ENCODE measurements around the gene LDLRAD3. TPM values are rescaled to one million over a fixed set of nuclear protein-coding genes. Genes with fewer than 3 reads are reported as not detected.

Gene LDLRAD3
- total and polyA plus RNA-seq, 3 donors from 2014 or later: 7.1 to 14.6 (median 12.0) TPM

DNA sequence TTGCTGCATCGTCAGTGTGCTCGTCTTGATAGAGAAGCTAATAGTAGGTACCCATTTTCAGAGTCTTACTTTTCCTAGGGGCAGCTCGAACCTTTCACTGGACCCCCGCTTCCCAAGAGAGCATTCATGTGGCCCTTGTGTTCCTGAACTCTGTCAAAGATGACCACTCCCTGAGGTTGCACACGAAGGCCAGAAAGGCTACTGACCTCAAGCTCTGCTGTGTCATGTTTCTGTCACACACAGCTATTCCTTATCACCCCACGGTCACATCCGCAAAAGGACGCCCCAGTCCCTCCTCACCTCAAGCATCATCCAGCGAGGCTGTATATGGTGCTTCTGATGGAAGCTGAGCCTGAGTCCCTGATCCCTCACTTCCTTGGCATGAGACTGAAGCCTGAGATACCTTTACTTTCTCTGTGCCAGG, 171.5 kb downstream of the LDLRAD3 start:
- intact Hi-C loops (cut with DNase I; ENCODE audit: low total_unique reads): no loop called here
- TF ChIP-seq, protein P1, sequence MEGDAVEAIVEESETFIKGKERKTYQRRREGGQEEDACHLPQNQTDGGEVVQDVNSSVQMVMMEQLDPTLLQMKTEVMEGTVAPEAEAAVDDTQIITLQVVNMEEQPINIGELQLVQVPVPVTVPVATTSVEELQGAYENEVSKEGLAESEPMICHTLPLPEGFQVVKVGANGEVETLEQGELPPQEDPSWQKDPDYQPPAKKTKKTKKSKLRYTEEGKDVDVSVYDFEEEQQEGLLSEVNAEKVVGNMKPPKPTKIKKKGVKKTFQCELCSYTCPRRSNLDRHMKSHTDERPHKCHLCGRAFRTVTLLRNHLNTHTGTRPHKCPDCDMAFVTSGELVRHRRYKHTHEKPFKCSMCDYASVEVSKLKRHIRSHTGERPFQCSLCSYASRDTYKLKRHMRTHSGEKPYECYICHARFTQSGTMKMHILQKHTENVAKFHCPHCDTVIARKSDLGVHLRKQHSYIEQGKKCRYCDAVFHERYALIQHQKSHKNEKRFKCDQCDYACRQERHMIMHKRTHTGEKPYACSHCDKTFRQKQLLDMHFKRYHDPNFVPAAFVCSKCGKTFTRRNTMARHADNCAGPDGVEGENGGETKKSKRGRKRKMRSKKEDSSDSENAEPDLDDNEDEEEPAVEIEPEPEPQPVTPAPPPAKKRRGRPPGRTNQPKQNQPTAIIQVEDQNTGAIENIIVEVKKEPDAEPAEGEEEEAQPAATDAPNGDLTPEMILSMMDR (IDR thresholded peaks at IDR 0.05): no peak
- no peak for TF ChIP-seq POLR2A (IDR thresholded peaks at IDR 0.05)
- 95 to 98% methylated on average over 9 of the region's 9 CpGs for WGBS, 2 donors

DNA sequence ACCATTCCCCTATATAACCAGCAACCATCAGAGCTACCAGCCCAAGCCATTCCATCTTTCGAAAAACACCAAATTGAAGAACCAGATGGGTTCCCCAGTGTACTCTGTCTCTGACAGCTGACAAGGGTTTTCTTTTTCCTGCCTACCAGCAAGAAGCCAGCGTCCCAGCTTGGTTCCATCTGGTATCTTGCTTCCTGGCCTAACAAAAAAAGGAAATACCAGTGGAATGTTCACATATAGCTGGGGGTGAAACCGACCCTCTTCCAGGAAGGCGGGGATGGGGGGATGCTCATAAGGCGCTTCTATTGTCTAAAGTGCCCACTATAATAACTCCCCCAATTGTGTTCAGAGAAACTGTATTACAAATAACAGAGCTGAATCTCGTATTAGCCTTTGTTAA, 172.3 kb downstream of the LDLRAD3 start:
- no peak overlapping the region for H3K27ac ChIP-seq
- H3K4me1 ChIP-seq: peaks cover 9% of the 10 kb centered on the region
- H3K36me3 ChIP-seq (ENCODE audit: low read depth, missing control alignments): no peaks in the 10 kb centered on the region
- no peak for TF ChIP-seq POLR2A (IDR thresholded peaks at IDR 0.05)
- TF ChIP-seq, protein P1 (IDR thresholded peaks at IDR 0.05): no peak
- WGBS, 2 donors: 84 to 90% methylated on average over 6 of the region's 6 CpGs
- no peak overlapping the region for H3K4me3 ChIP-seq
- intact Hi-C loops (cut with DNase I; ENCODE audit: low total_unique reads): no loop called here
- DNase-seq: no peak
- no peaks in the 10 kb centered on the region for H3K27me3 ChIP-seq
- no peaks in the 10 kb centered on the region for H3K9me3 ChIP-seq

More for the DNA sequence above, 171.5 kb downstream of the LDLRAD3 start:
- DNase-seq: no peak
- Histone ChIP-seq H3K36me3 (ENCODE audit: low read depth, missing control alignments) (no peaks in the 10 kb centered on the region), H3K4me1 (peaks cover 9% of the 10 kb centered on the region), H3K27ac (no peak overlapping the region), H3K27me3 (no peaks in the 10 kb centered on the region), H3K9me3 (no peaks in the 10 kb centered on the region), H3K4me3 (no peak overlapping the region)

DNA sequence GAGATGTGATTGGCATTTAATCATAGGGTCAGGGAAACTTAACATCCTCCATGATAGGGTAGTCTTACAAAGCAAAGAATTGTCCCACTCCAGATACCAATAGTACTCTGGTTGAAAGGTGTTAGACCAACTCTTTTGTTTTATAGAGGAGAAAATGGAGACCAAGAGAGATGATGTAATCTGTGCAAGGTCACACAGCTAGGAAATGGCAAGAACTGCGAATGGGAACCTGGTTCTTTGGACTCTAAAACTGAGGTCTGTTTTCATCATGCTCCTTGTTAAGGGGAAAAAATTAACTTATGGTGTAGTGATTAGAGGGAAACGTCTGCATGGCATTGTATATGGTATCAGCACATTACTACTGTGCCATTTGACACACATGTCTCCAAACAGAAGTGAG, 174.2 kb downstream of the LDLRAD3 start:
- WGBS, 2 donors: 86 to 88% methylated on average over 2 of the region's 2 CpGs
- H3K27ac ChIP-seq: no peak overlapping the region
- DNase-seq: no peak
- H3K4me3 ChIP-seq: no peak overlapping the region
- intact Hi-C loops (cut with DNase I; ENCODE audit: low total_unique reads): no loop called here
- H3K27me3 ChIP-seq: no peaks in the 10 kb centered on the region
- H3K9me3 ChIP-seq: no peaks in the 10 kb centered on the region
- no peaks in the 10 kb centered on the region for H3K36me3 ChIP-seq (ENCODE audit: low read depth, missing control alignments)
- H3K4me1 ChIP-seq: peaks cover 9% of the 10 kb centered on the region
- TF ChIP-seq, protein P1 (IDR thresholded peaks at IDR 0.05): no peak
- TF ChIP-seq POLR2A (IDR thresholded peaks at IDR 0.05): no peak

DNA sequence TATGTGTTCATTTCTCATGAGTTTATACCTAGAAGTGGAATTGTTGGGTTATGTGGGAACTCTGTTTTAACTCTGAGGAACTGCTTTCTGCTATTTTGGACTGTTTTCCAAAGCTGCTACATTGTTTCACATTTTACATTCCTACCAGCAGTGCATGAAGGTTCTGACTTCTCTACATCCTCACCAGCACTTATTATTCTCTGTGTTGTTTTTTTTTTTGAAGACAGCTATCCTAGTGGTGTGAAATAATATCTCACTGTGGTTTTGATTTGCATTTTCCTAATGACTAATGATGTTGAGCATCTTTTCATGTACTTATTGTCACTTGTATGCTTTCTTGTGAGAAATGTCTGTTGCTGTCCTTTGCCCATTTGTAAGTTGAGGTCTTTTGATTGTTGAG, 175.4 kb downstream of the LDLRAD3 start:
- no peak for DNase-seq
- peaks cover 9% of the 10 kb centered on the region for H3K4me1 ChIP-seq
- intact Hi-C loops (cut with DNase I; ENCODE audit: low total_unique reads): no loop called here
- no peaks in the 10 kb centered on the region for H3K36me3 ChIP-seq (ENCODE audit: low read depth, missing control alignments)
- TF ChIP-seq POLR2A (IDR thresholded peaks at IDR 0.05): no peak
- TF ChIP-seq, protein P1 (IDR thresholded peaks at IDR 0.05): no peak
- no peak overlapping the region for H3K4me3 ChIP-seq
- no peak overlapping the region for H3K27ac ChIP-seq
- no peaks in the 10 kb centered on the region for H3K9me3 ChIP-seq
- H3K27me3 ChIP-seq: no peaks in the 10 kb centered on the region

DNA sequence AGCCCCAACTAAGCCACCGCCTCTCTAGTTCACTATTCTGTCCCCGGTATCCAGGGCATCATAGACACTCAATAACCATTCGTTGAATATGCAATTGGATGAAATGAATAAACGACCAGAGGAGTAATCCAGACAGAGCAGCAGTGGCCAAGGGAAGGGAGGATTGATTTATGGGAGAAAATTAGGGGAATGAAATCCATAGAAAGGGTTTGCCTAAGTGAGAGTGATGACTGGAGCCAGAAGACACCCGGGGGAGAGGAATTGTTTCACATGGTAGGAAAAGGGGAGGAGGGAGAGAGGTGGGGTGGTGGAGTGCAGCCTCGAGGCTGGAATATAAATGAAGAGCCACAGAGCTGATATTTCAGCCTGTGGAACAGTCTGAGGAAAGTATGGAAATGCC, 177.2 kb downstream of the LDLRAD3 start:
- H3K27ac ChIP-seq: no peak overlapping the region
- H3K4me1 ChIP-seq: peaks cover 9% of the 10 kb centered on the region
- no peak for DNase-seq
- H3K9me3 ChIP-seq: no peaks in the 10 kb centered on the region
- intact Hi-C loops (cut with DNase I; ENCODE audit: low total_unique reads): no loop called here
- TF ChIP-seq POLR2A (IDR thresholded peaks at IDR 0.05): no peak
- TF ChIP-seq, protein P1 (IDR thresholded peaks at IDR 0.05): no peak
- H3K4me3 ChIP-seq: no peak overlapping the region
- 79 to 82% methylated on average over 6 of the region's 6 CpGs for WGBS, 2 donors
- H3K36me3 ChIP-seq (ENCODE audit: low read depth, missing control alignments): no peaks in the 10 kb centered on the region
- H3K27me3 ChIP-seq: no peaks in the 10 kb centered on the region
